ENCODE results near the gene FAM111B. TPM values are rescaled to one million over a fixed set of nuclear protein-coding genes. Genes with fewer than 3 reads are reported as not detected.
"Not testable (repeated sequence)": the region's sequence is repeated elsewhere in the genome, so short reads cannot be mapped to it uniquely, and the experiment has no call there.

The FAM111B gene
- total and polyA plus RNA-seq, 4 donors: 3.3 to 10.5 (median 7.6) TPM

DNA sequence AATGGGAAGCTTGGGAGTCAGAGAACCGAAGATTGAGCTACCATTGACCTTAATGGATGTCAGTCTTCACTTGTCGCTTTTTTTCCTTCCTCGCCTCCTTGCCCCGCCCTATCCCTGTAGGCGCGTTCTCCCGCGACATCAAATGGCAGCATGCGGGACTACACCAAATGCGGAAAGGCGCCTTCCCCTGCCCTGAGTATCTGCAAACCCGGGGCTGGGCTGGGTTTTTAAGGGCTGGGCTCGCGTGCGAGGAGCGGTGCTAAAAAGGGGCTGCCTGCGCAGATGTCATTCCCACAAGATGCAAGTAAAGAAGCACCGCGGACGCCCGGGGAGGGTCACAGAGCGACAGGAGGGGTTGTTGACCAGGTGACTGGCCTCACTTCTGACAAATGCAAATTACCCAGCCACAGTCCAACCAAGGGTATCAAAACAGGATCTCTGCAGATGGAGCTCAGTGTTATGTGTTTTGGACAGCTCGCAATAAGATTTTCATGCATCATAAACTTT, 4.7 kb upstream of the FAM111B start:
- Histone ChIP-seq H3K4me3 (ENCODE audit: low read depth, low read length) (peak overlapping the region; percentile 27), H3K4me1 (ENCODE audit: control insufficient read depth, insufficient read depth, low read length) (peaks cover 18% of the 10 kb centered on the region), H3K27ac (ENCODE audit: low read depth, low read length) (no peak overlapping the region), H3K36me3 (ENCODE audit: control insufficient read depth, insufficient read depth, low read length) (no peaks in the 10 kb centered on the region), H3K27me3 (ENCODE audit: control insufficient read depth, insufficient read depth, low read length) (peaks cover 4% of the 10 kb centered on the region), H3K9me3 (ENCODE audit: control insufficient read depth, insufficient read depth, low read length) (no peaks in the 10 kb centered on the region)
- 3% methylated on average over 22 of the region's 23 CpGs for WGBS (ENCODE audit: insufficient coverage)
- DNase-seq (ENCODE audit: low read depth in 4 of 6, low spot score in 6 of 6): peak in 4 of 6 donors; percentile 18 to 84 (median 56)

DNA sequence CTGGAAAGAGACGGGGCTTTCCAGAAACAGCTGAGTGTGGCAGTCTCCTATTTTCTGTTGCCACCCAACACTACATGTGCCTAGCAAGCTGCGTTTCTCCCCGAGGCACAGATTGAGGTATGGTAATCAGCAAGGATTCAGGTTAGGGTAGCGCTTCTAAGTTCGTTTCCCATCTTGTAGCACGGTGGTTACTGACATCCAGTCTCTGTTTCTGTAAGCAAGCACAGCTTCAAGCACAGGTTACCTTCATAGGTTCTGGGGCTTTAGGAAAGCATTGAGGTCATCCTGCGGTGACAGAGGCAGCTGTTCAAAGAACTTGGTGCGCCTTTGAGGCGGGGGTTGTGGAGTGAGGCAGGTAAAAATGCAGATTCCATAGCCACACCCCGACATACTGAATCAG, 684 bp downstream of the FAM111B start:
- H3K27ac ChIP-seq (ENCODE audit: low read depth, low read length); DNase-seq (ENCODE audit: low read depth in 4 of 6, low spot score in 6 of 6); H3K9me3 ChIP-seq (ENCODE audit: control insufficient read depth, insufficient read depth, low read length); H3K36me3 ChIP-seq (ENCODE audit: control insufficient read depth, insufficient read depth, low read length); H3K27me3 ChIP-seq (ENCODE audit: control insufficient read depth, insufficient read depth, low read length): not testable (repeated sequence)
- peak overlapping the region; percentile 61 for H3K4me3 ChIP-seq (ENCODE audit: low read depth, low read length)
- WGBS (ENCODE audit: insufficient coverage): 8% methylated on average over 6 of the region's 10 CpGs
- H3K4me1 ChIP-seq (ENCODE audit: control insufficient read depth, insufficient read depth, low read length): peaks cover 11% of the 10 kb centered on the region

DNA sequence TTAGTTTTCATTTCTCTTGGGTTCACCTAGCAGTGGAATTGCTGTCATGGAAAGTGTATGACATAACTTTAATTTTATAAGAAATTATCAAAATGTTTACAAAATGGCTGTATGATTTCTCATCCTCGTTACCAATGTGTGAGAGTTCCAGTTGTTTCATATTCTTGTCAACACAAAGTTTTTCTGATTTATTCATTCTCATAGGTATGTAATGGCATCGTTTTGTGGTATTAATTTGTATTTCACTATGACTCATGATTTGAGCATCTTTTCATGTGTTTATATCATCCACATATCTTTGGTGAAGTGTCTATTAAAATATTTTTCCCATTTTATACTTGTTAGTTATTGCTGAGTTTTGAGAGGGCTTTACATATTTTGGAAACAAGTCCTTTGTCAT, 5.5 kb downstream of the FAM111B start:
- Histone ChIP-seq H3K27me3 (ENCODE audit: control insufficient read depth, insufficient read depth, low read length) (no peaks in the 10 kb centered on the region), H3K27ac (ENCODE audit: low read depth, low read length) (no peak overlapping the region), H3K4me3 (ENCODE audit: low read depth, low read length) (no peak overlapping the region), H3K4me1 (ENCODE audit: control insufficient read depth, insufficient read depth, low read length) (peaks cover under 1% of the 10 kb centered on the region), H3K9me3 (ENCODE audit: control insufficient read depth, insufficient read depth, low read length) (no peaks in the 10 kb centered on the region), H3K36me3 (ENCODE audit: control insufficient read depth, insufficient read depth, low read length) (no peaks in the 10 kb centered on the region)
- DNase-seq (ENCODE audit: low read depth in 4 of 6, low spot score in 6 of 6): no peak
- WGBS (ENCODE audit: insufficient coverage): no CpG with 5 or more reads among the region's 2 CpGs

DNA sequence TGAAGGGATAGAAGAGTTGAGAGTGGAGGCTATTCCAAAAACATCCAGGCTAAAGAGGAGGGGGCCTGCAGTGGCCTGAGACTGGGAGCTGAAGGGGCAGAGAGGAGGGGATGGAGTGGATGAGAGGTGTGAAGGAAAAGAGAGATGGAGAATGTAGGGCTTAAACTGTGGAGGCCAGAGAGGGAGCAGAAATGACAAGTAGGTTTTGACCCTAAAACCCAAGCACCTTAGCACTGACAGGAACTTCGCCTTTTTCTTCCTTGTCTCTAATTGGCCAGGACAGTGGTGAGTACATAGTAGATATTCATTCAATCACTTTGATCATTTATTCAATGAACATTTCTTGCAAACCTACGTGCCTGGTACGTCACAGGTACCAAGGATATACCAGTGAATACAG, 7.3 kb downstream of the FAM111B start:
- DNase-seq (ENCODE audit: low read depth in 4 of 6, low spot score in 6 of 6): no peak
- Histone ChIP-seq H3K4me3 (ENCODE audit: low read depth, low read length) (no peak overlapping the region), H3K4me1 (ENCODE audit: control insufficient read depth, insufficient read depth, low read length) (no peaks in the 10 kb centered on the region), H3K36me3 (ENCODE audit: control insufficient read depth, insufficient read depth, low read length) (no peaks in the 10 kb centered on the region), H3K9me3 (ENCODE audit: control insufficient read depth, insufficient read depth, low read length) (peaks cover 5% of the 10 kb centered on the region), H3K27ac (ENCODE audit: low read depth, low read length) (no peak overlapping the region), H3K27me3 (ENCODE audit: control insufficient read depth, insufficient read depth, low read length) (no peaks in the 10 kb centered on the region)
- WGBS (ENCODE audit: insufficient coverage): 100% methylated on average over 2 of the region's 3 CpGs

DNA sequence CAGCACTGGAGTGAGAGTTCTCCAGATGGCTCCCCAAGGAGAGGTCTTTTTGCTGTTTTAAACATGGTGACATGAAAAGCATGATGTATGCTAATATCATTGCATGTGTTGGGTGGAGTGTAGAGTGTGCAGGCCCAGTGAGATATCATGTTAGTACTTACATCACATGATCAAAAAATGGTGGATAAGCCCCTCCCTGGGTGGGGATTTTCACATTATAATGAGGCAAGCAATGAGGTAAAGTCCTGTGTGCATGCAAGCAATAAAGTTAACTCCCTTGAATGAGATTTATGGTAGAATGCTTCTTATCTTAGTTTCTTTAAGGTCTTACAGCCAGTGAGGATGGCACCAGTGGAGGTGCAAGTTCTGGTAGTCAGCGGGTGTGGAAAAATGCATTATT, 8.5 kb downstream of the FAM111B start:
- no peaks in the 10 kb centered on the region for H3K36me3 ChIP-seq (ENCODE audit: control insufficient read depth, insufficient read depth, low read length)
- no peak for DNase-seq (ENCODE audit: low read depth in 4 of 6, low spot score in 6 of 6)
- peaks cover 8% of the 10 kb centered on the region for H3K9me3 ChIP-seq (ENCODE audit: control insufficient read depth, insufficient read depth, low read length)
- H3K27ac ChIP-seq (ENCODE audit: low read depth, low read length): no peak overlapping the region
- H3K4me3 ChIP-seq (ENCODE audit: low read depth, low read length): no peak overlapping the region
- H3K27me3 ChIP-seq (ENCODE audit: control insufficient read depth, insufficient read depth, low read length): no peaks in the 10 kb centered on the region
- no peaks in the 10 kb centered on the region for H3K4me1 ChIP-seq (ENCODE audit: control insufficient read depth, insufficient read depth, low read length)
- WGBS (ENCODE audit: insufficient coverage): 100% methylated on average over 1 of the region's 1 CpG

DNA sequence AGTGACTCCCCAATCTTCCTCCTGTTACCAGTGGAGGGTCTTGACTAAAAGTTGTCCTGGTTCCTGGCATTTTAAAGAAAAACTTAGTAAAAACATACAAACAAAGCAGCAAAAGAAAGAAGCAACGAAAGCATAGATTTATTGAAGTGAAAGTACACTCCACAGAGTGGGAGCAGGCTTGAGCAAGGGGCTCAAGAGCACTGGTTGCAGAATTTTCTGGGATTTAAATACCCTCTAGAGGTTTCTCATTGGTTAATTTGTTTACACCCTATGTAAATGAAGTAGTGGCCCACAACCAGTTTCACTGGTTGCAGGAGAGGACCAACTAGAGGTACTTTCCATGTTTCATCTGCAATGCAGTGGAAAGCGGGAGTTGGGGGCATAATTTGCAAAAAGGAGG, 10.7 kb downstream of the FAM111B start:
- Histone ChIP-seq H3K27ac (ENCODE audit: low read depth, low read length) (no peak overlapping the region), H3K9me3 (ENCODE audit: control insufficient read depth, insufficient read depth, low read length) (peaks cover 8% of the 10 kb centered on the region)
- no CpG with 5 or more reads among the region's 2 CpGs for WGBS (ENCODE audit: insufficient coverage)

DNA sequence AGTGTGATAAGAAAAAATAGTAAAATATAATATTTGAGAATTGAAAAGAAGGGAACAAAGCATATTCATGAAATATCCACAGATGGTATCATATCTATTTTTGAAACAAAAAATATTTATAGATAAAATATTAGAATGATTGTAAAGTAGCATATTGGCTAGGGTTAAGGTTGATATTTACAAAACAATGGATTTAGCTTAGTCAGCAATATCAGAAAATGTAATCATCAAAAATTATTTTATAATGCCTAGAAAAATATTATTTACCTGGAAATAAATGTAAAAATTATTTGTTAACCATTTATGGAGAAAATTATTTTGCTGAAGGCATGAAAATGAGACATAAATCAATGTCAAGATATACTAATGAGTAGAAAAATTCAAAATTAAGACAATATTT, 12.8 kb downstream of the FAM111B start:
- Histone ChIP-seq H3K9me3 (ENCODE audit: control insufficient read depth, insufficient read depth, low read length) (peaks cover 8% of the 10 kb centered on the region), H3K4me3 (ENCODE audit: low read depth, low read length) (no peak overlapping the region), H3K27ac (ENCODE audit: low read depth, low read length) (no peak overlapping the region), H3K27me3 (ENCODE audit: control insufficient read depth, insufficient read depth, low read length) (no peaks in the 10 kb centered on the region), H3K36me3 (ENCODE audit: control insufficient read depth, insufficient read depth, low read length) (no peaks in the 10 kb centered on the region), H3K4me1 (ENCODE audit: control insufficient read depth, insufficient read depth, low read length) (no peaks in the 10 kb centered on the region)
- DNase-seq (ENCODE audit: low read depth in 4 of 6, low spot score in 6 of 6): no peak

More for the DNA sequence above, 10.7 kb downstream of the FAM111B start:
- H3K36me3 ChIP-seq (ENCODE audit: control insufficient read depth, insufficient read depth, low read length): no peaks in the 10 kb centered on the region
- no peaks in the 10 kb centered on the region for H3K4me1 ChIP-seq (ENCODE audit: control insufficient read depth, insufficient read depth, low read length)
- no peaks in the 10 kb centered on the region for H3K27me3 ChIP-seq (ENCODE audit: control insufficient read depth, insufficient read depth, low read length)
- no peak for DNase-seq (ENCODE audit: low read depth in 4 of 6, low spot score in 6 of 6)
- H3K4me3 ChIP-seq (ENCODE audit: low read depth, low read length): no peak overlapping the region

DNA sequence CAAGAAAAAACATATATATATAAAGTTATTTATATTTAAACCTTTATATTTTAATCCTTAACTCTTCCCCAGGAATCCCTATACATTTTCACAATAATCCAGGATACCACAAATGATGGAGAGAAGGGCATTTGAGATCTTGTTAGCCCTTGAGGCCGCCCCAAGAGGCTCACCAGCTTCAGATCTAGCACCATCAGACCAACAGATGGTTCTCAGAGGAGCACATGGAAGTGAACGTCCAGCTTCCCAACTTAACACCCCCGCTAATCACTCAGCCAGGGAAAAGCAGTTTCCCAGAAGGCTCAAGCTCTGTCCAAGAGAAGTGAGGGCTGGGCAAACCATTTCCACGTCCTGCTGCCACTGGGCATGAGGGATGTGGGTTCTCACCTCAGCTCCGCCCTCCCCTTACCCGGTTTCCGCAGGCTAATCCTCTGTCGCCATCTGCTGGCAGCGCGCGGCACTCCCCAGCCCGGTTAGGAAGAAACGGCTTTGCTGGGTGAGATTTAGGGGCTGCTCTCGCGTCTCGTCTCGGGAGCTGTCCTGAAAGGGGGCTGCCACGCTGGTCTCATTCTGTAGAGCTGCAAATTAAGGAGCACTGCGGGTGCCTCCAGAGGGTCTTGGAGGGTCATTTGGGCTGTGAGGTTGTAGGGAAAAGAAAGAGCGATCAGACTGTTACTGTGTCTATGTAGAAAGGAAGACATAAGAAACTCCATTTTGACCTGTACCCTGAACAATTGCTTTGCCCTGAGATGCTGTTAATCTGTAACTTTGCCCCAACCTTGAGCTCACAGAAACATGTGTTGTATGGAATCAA, 28.8 kb downstream of the FAM111B start:
- WGBS (ENCODE audit: insufficient coverage): 9% methylated on average over 19 of the region's 20 CpGs
- Histone ChIP-seq H3K27ac (ENCODE audit: low read depth, low read length) (no peak overlapping the region), H3K4me1 (ENCODE audit: control insufficient read depth, insufficient read depth, low read length) (peaks cover 5% of the 10 kb centered on the region), H3K4me3 (ENCODE audit: low read depth, low read length) (no peak overlapping the region), H3K27me3 (ENCODE audit: control insufficient read depth, insufficient read depth, low read length) (no peaks in the 10 kb centered on the region), H3K9me3 (ENCODE audit: control insufficient read depth, insufficient read depth, low read length) (no peaks in the 10 kb centered on the region), H3K36me3 (ENCODE audit: control insufficient read depth, insufficient read depth, low read length) (no peaks in the 10 kb centered on the region)
- peak in 4 of 6 donors; percentile 47 to 93 (median 76) for DNase-seq (ENCODE audit: low read depth in 4 of 6, low spot score in 6 of 6)

DNA sequence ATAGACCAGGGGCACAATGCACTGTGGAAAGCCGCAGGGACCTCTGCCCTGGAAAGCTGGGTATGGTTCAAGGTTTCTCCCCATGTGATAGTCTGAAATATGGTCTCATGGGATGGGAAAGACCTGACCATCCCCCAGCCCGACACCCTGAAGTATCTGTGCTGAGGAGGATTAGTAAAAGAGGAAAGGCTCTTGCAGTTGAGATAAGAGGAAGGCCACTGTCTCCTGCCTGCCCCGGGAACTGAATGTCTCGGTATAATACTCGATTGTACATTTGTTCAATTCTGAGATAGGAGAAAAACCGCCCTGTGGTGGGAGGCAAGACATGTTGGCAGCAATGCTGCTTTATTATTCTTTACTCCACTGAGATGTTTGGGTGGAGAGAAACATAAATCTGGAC, 29.5 kb downstream of the FAM111B start:
- not testable (repeated sequence) for H3K4me1 ChIP-seq (ENCODE audit: control insufficient read depth, insufficient read depth, low read length); H3K9me3 ChIP-seq (ENCODE audit: control insufficient read depth, insufficient read depth, low read length); DNase-seq (ENCODE audit: low read depth in 4 of 6, low spot score in 6 of 6); H3K36me3 ChIP-seq (ENCODE audit: control insufficient read depth, insufficient read depth, low read length); H3K27ac ChIP-seq (ENCODE audit: low read depth, low read length); H3K4me3 ChIP-seq (ENCODE audit: low read depth, low read length); H3K27me3 ChIP-seq (ENCODE audit: control insufficient read depth, insufficient read depth, low read length)
- WGBS (ENCODE audit: insufficient coverage): 90% methylated on average over 5 of the region's 6 CpGs

DNA sequence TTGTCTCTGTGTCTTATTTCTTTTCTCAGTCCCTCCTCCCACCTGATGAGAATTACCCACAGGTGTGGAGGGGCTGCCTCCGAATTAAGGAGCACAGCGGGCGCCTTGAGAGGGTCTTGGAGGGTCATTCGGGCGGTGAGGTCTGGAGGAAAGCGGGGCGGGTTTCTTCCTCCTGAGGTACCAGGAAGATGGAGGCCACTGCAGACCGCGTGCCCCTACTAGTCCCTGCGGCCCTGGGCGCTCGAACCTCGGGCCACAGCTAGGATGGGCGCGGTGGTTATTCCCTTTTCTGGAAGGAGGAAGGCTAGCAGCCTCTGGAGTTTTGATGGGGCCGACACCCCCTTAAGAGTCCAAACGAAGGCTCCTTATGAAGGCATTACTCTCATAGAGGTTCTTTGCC, 30.2 kb downstream of the FAM111B start:
- Histone ChIP-seq H3K27ac (ENCODE audit: low read depth, low read length) (no peak overlapping the region), H3K36me3 (ENCODE audit: control insufficient read depth, insufficient read depth, low read length) (no peaks in the 10 kb centered on the region), H3K9me3 (ENCODE audit: control insufficient read depth, insufficient read depth, low read length) (no peaks in the 10 kb centered on the region), H3K4me3 (ENCODE audit: low read depth, low read length) (no peak overlapping the region), H3K27me3 (ENCODE audit: control insufficient read depth, insufficient read depth, low read length) (no peaks in the 10 kb centered on the region), H3K4me1 (ENCODE audit: control insufficient read depth, insufficient read depth, low read length) (peaks cover 5% of the 10 kb centered on the region)
- DNase-seq (ENCODE audit: low read depth in 4 of 6, low spot score in 6 of 6): no peak
- WGBS (ENCODE audit: insufficient coverage): 98% methylated on average over 9 of the region's 17 CpGs
